ENCODE measurements around the gene DIS3L2. TPM values are rescaled to one million over a fixed set of nuclear protein-coding genes. Genes with fewer than 3 reads are reported as not detected.

DIS3L2 gene
- total and polyA plus RNA-seq, 2 of the 8 experiments (the other 6 are each of a cell fraction or from before 2014, with no cell fraction given), result 11.5 to 21.6 TPM

- TF ChIP-seq USF2 (IDR thresholded peaks at IDR 0.05; ENCODE audit: low read length), result no peak
Observed at GRCh38 chr2:232085164-232085563, 123.7 kb downstream of the DIS3L2 start (continued).

All from H1 (cell line).